ENCODE data around the gene SEMA5B. TPM values are rescaled to one million over a fixed set of nuclear protein-coding genes. Genes with fewer than 3 reads are reported as not detected.

SEMA5B gene
- polyA plus RNA-seq, 1 of the 3 experiments (the other 2 are of a cell fraction): 0.43 TPM

- TF ChIP-seq RXRA (IDR thresholded peaks at IDR 0.05; ENCODE audit: borderline replicate concordance, low read depth): no peak
- TF ChIP-seq PBX3 (IDR thresholded peaks at IDR 0.05): no peak
- TF ChIP-seq NRF1 (IDR thresholded peaks at IDR 0.05; ENCODE audit: low read depth, low read length): no peak
- no peak for TF ChIP-seq MAX (IDR thresholded peaks at IDR 0.05; ENCODE audit: low read depth)
- no peak for TF ChIP-seq FOXJ3 (CRISPR knock-in tag; IDR thresholded peaks at IDR 0.05)
- no peak for TF ChIP-seq GABPA (IDR thresholded peaks at IDR 0.05; ENCODE audit: low read depth)
Observed at GRCh38 chr3:122880173-122880572, 147.4 kb downstream of the SEMA5B start (continued).

- ChIA-PET CTCF (no interaction called here), POLR2A (no interaction called here)
- Histone ChIP-seq H3K9me3 (no peaks in the 10 kb centered on the region), H2AFZ (ENCODE audit: low read depth) (no peak overlapping the region), H4K20me1 (ENCODE audit: insufficient read depth) (no peaks in the 10 kb centered on the region), H3K4me1 (ENCODE audit: control insufficient read depth in 1 of 2, insufficient read depth in 2 of 2, low read depth in 1 of 2, low read length in 1 of 2) (peaks cover 0 to 15% of the 10 kb centered on the region in 2 experiments; a peak in 2 of 4 replicates), H3K27ac (ENCODE audit: low read depth in 2 of 2, low read length in 1 of 2) (no peak overlapping the region), H3K9ac (no peak overlapping the region), H3K4me3 (ENCODE audit: low read depth in 2 of 2, low read length in 1 of 2) (no peak overlapping the region), H3K9me2 (no peaks in the 10 kb centered on the region), H3K79me2 (ENCODE audit: insufficient read depth) (no peaks in the 10 kb centered on the region), H3F3A (replicated peaks; ENCODE audit: insufficient read depth) (no peaks in the 10 kb centered on the region), H3K36me3 (replicated peaks in 1 of 2; ENCODE audit: control insufficient read depth in 1 of 2, insufficient read depth in 2 of 2, low read length in 1 of 2) (peaks cover 0 to 12% of the 10 kb centered on the region in 2 experiments), H3K27me3 (ENCODE audit: insufficient read depth) (no peaks in the 10 kb centered on the region), H3K4me2 (no peak overlapping the region)
- TF ChIP-seq POLR2AphosphoS5 (IDR thresholded peaks at IDR 0.05; ENCODE audit: low read depth, low read length) (no peak), NRF1 (IDR thresholded peaks at IDR 0.05; ENCODE audit: low read depth, low read length) (no peak), GATA2 (CRISPR knock-in tag; IDR thresholded peaks at IDR 0.05) (no peak), USF1 (IDR thresholded peaks at IDR 0.05; ENCODE audit: borderline replicate concordance, low read depth) (no peak), EZH2phosphoT487 (IDR thresholded peaks at IDR 0.05; ENCODE audit: borderline replicate concordance, low read depth) (no peak), GABPA (IDR thresholded peaks at IDR 0.05; ENCODE audit: low read depth) (no peak), YY1 (IDR thresholded peaks at IDR 0.05; ENCODE audit: low read depth) (no peak), FOXM1 (IDR thresholded peaks at IDR 0.05; ENCODE audit: low read depth) (no peak), EP300 (IDR thresholded peaks at IDR 0.05; ENCODE audit: borderline replicate concordance in 1 of 2, low read depth in 1 of 2, low read length in 1 of 2) (no peak), RFX5 (IDR thresholded peaks at IDR 0.05; ENCODE audit: low read length) (no peak), CTCF (IDR thresholded peaks at IDR 0.05) (no peak), RXRA (IDR thresholded peaks at IDR 0.05; ENCODE audit: borderline replicate concordance, low read depth) (no peak), RAD21 (IDR thresholded peaks at IDR 0.05; ENCODE audit: low read length) (no peak), JUND (IDR thresholded peaks at IDR 0.05) (no peak), FOXJ3 (CRISPR knock-in tag; IDR thresholded peaks at IDR 0.05) (no peak), SIN3A (IDR thresholded peaks at IDR 0.05; ENCODE audit: borderline replicate concordance, low read depth, low read length) (no peak)
- DNase-seq: no peak
Observed at GRCh38 chr3:122875547-122876127, 151.9 kb downstream of the SEMA5B start.
